ENCODE measurements around the gene CPZ. TPM values are rescaled to one million over a fixed set of nuclear protein-coding genes. Genes with fewer than 3 reads are reported as not detected.
A peak's percentile ranks its signal among the peaks of the same experiment; 100 is the strongest.

The CPZ gene
- total RNA-seq, 1 experiment from 2014 or later: 37.3 TPM

DNA sequence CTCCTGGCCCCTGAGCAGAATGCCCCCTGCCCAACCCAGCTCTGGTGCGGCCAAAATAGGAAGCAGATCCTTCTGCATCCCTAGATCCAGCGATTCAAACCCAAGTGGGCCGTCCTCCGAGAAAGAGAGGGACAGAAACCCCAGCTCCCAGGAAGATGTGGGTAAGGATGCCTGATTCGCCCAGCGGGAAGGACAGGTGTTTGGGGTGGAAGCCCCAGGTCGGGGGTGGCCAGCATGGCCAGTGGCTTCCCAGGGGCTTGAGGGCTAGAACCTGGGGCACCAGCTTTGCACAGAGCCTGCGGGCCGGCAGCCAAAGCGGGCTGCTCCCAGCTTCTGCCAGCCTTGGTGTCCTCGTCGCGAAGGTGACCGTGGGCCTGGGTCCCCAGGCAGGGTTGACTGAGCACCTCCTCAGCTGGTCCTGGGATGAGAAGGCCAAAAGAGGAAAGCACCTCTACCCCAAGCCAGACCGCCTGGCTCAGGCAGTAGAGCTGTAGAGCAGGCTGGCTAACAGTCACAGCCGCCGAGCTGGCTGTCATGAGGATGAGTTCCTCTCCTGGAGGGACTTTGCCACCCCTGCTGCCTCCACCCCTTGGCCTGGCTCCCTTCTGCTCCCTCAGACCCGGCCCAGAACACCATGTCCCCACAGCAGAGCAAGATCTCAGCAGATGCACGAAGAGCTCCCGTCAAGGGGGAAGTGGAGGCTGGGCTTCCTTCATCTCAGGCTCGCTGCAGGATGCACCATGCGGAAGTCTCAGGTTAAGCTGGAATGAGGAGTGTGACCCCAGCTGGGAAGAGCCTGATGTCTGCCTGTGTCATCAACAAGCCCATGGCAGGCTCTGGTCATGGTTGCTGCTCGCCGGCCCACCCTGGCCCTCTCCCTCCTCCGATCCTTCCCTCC is 59.9 kb downstream of the CPZ start:
- Histone ChIP-seq H3K4ac (ENCODE audit: low read depth, low read length) (no peak overlapping the region), H3K27ac (ENCODE audit: insufficient read length, low read depth, low read length) (no peak overlapping the region), H4K91ac (ENCODE audit: insufficient read length, low read depth, low read length) (no peak overlapping the region), H2BK15ac (ENCODE audit: low read depth, low read length) (peak overlapping the region; percentile 30; the same call in 1 of the 2 replicates), H3K23me2 (ENCODE audit: insufficient read length, low read depth, low read length, poor library complexity, severe bottlenecking) (no peaks in the 10 kb centered on the region), H4K20me1 (ENCODE audit: control insufficient read depth, insufficient read depth, insufficient read length) (no peaks in the 10 kb centered on the region), H3K4me2 (ENCODE audit: insufficient read depth, insufficient read length, low read length) (no peak overlapping the region), H3K27me3 (ENCODE audit: insufficient read depth, low read length) (no peaks in the 10 kb centered on the region), H3K56ac (ENCODE audit: insufficient read length, low read depth, low read length) (no peak overlapping the region), H4K5ac (ENCODE audit: insufficient read length, low read depth, low read length) (no peak overlapping the region), H2BK12ac (ENCODE audit: insufficient read length, low read depth, low read length) (no peak overlapping the region), H3K79me2 (ENCODE audit: insufficient read depth, low read length) (no peaks in the 10 kb centered on the region), H4K8ac (replicated peaks; ENCODE audit: insufficient read length, low read depth, low read length) (no peak overlapping the region), H3T11ph (ENCODE audit: low read length) (no peak overlapping the region), H3K79me1 (ENCODE audit: insufficient read depth, low read depth, low read length, poor library complexity, severe bottlenecking) (no peaks in the 10 kb centered on the region), H3K9ac (ENCODE audit: extremely low read depth, insufficient read length, low read length) (no peak overlapping the region), H2AK5ac (ENCODE audit: insufficient read length, low read length) (no peak overlapping the region), H3K4me1 (ENCODE audit: insufficient read depth, low read length) (no peaks in the 10 kb centered on the region), H3K14ac (ENCODE audit: insufficient read depth, low read length) (peak overlapping the region; percentile 37; the same call in 1 of the 2 replicates), H3K9me3 (ENCODE audit: control insufficient read depth, low read depth, low read length) (no peaks in the 10 kb centered on the region), H3K18ac (ENCODE audit: insufficient read length, low read depth, low read length) (peak overlapping the region; percentile 54), H2BK20ac (ENCODE audit: low read depth, low read length, poor library complexity, severe bottlenecking) (no peak overlapping the region), H2AFZ (ENCODE audit: low read length) (no peak overlapping the region), H3K23ac (ENCODE audit: insufficient read length, low read depth, low read length) (no peak overlapping the region), H2BK5ac (ENCODE audit: insufficient read length, low read length) (no peak overlapping the region), H2BK120ac (ENCODE audit: low read depth, low read length, poor library complexity, severe bottlenecking) (no peak overlapping the region)
- Mint-ChIP-seq H3K36me3 (ENCODE audit: insufficient read depth in 1 of 3, low read depth in 3 of 3) (no peaks in the 10 kb centered on the region), H3K4me1 (peaks cover 8 to 14% of the 10 kb centered on the region in 2 experiments), H3K27ac (peak overlapping the region in 1 of 3 experiments; percentile 76; a peak in 1 of 7 replicates), H3K9me3 (peaks cover 0 to 7% of the 10 kb centered on the region in 2 experiments; a peak in 2 of 5 replicates), H3K4me3 (no peak overlapping the region), H3K27me3 (ENCODE audit: low read depth) (peaks cover 23% of the 10 kb centered on the region)
- peak; percentile 26 for DNase-seq
- TF ChIP-seq, protein P1, sequence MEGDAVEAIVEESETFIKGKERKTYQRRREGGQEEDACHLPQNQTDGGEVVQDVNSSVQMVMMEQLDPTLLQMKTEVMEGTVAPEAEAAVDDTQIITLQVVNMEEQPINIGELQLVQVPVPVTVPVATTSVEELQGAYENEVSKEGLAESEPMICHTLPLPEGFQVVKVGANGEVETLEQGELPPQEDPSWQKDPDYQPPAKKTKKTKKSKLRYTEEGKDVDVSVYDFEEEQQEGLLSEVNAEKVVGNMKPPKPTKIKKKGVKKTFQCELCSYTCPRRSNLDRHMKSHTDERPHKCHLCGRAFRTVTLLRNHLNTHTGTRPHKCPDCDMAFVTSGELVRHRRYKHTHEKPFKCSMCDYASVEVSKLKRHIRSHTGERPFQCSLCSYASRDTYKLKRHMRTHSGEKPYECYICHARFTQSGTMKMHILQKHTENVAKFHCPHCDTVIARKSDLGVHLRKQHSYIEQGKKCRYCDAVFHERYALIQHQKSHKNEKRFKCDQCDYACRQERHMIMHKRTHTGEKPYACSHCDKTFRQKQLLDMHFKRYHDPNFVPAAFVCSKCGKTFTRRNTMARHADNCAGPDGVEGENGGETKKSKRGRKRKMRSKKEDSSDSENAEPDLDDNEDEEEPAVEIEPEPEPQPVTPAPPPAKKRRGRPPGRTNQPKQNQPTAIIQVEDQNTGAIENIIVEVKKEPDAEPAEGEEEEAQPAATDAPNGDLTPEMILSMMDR (conservative IDR thresholded peaks at IDR 0.05): no peak
- no CpG with 5 or more reads among the region's 25 CpGs for WGBS (ENCODE audit: extremely low coverage, insufficient read length, low lambda C conversion rate)
